Pancreas (tissue), 10 donors: ENCODE results near the gene ENPP3. TPM values are rescaled to one million over a fixed set of nuclear protein-coding genes. Genes with fewer than 3 reads are reported as not detected.

ENCODE experiments used
- ATAC-seq, 4 donors: fragments of 200-7000 bp; cut with Tn5 transposase; one replicate each; pipeline versions ENCODE4 v1.8.0 to v1.9.1; 2020; ENCODE audit warnings: mild to moderate bottlenecking in 4 of 4, moderate library complexity in 4 of 4
- DNase-seq, 6 donors: peaks; one replicate each; pipeline ENCODE4 v3.0.0-alpha.2; 2020
- FAIRE-seq: peaks from 2 replicates; lab custom pipeline; 2012; peaks lifted over from hg19 to GRCh38; lab: Jason Lieb, UNC
- H3K27ac ChIP-seq, 4 donors: fragments of 200-600 bp; sonication (generic); 1 replicate in 3 of 4; 2 replicates in 1 of 4; pipeline versions ENCODE4 v1.5.0 to v1.8.0; 2020
- H3K27me3 ChIP-seq, 4 donors: fragments of 200-600 bp; one replicate each; pipeline ENCODE4 v1.8.0; 2021
- H3K36me3 ChIP-seq, 3 donors: fragments of 200-600 bp; sonication (generic) in 1 of 3; one replicate each; pipeline versions ENCODE4 v1.5.0 to v1.8.0; 2020 to 2021
- H3K4me1 ChIP-seq, 3 donors: fragments of 200-600 bp; one replicate each; pipeline ENCODE4 v1.8.0; 2021
- H3K4me3 ChIP-seq, 4 donors: fragments of 200-600 bp; sonication (generic) in 2 of 4; one replicate each; pipeline versions ENCODE4 v1.5.0 to v1.8.0; 2020 to 2021
- H3K9me3 ChIP-seq, 4 donors: fragments of 200-600 bp; one replicate each; pipeline ENCODE4 v1.8.0; 2021
- WGBS, 2 donors: extraction: QIAGEN DNeasy Blood & Tissue Kit; methylation state at CpG; one replicate each; pipeline ENCODE4 v1.1.7; 2013; 5-methylcytosine and 5-hydroxymethylcytosine counted together
- intact Hi-C, 3 donors: fragments of 100-400 bp; cut with DNase I; formaldehyde crosslinking; loops; one replicate each; pipeline versions ENCODE4 v1.11.1 to v1.14.2; 2022
- polyA plus RNA-seq, 2 donors: library from polyadenylated mRNA; stranded (reverse); fragments of 200-250 nt; gene quantifications; one replicate each; pipeline ENCODE4 v1.2.3, GENCODE V29; 2013
- total RNA-seq, 6 donors: library from RNA; stranded (reverse); fragmentation: NEBNext Ultra II Directional in 4 of 6; extraction: Animal tissue kit (Norgen Biotek cat#: 25700) in 4 of 6; gene quantifications; one replicate each; pipeline versions ENCODE4 v1.2.1 to v1.2.4, GENCODE V29; 2021 to 2023
- TF ChIP-seq, protein P1 (sequence below), 4 donors: fragments of 200-600 bp; sonication (generic) in 3 of 4; IDR thresholded peaks; one replicate each; pipeline versions ENCODE4 v1.5.0 to v1.8.0; 2021; ENCODE audit warnings: antibody characterized with exemption in 4 of 4
- donor health status: healthy with polysubstance abuse.
- donor health status: DM: no; HTN: no; CAD: no; lungs with moderate emphysema.
- donor health status: DM: no; HTN: no; CAD: no.
- donor health status: control.
- donor health status: control.
- donor health status: Bipolar disorder and iron deficiency.
- donor health status: DM: yes; HTN: yes; CAD: no.
- donor health status: DM: no; HTN: no; CAD: no.
- donor health status: DM: no; HTN: no; CAD: no.
- donor health status: DM: yes; HTN: yes; CAD: no.

ENPP3 gene
- total and polyA plus RNA-seq, 8 donors = 0.07 to 0.38 (median 0.13) TPM; not detected in 3

- Histone ChIP-seq H3K4me1 (peaks cover under 1 to 11% (median 4%) of the 10 kb centered on the region in 3 donors), H3K4me3 (no peak overlapping the region), H3K27ac (no peak overlapping the region), H3K9me3 (no peaks in the 10 kb centered on the region), H3K36me3 (no peaks in the 10 kb centered on the region), H3K27me3 (no peaks in the 10 kb centered on the region)
- ATAC-seq (peak; percentile 78 to 95 (median 90)), FAIRE-seq (no peak), DNase-seq (peak in 3 of 6 donors; percentile 17 to 46 (median 18))
- TF ChIP-seq, protein P1, sequence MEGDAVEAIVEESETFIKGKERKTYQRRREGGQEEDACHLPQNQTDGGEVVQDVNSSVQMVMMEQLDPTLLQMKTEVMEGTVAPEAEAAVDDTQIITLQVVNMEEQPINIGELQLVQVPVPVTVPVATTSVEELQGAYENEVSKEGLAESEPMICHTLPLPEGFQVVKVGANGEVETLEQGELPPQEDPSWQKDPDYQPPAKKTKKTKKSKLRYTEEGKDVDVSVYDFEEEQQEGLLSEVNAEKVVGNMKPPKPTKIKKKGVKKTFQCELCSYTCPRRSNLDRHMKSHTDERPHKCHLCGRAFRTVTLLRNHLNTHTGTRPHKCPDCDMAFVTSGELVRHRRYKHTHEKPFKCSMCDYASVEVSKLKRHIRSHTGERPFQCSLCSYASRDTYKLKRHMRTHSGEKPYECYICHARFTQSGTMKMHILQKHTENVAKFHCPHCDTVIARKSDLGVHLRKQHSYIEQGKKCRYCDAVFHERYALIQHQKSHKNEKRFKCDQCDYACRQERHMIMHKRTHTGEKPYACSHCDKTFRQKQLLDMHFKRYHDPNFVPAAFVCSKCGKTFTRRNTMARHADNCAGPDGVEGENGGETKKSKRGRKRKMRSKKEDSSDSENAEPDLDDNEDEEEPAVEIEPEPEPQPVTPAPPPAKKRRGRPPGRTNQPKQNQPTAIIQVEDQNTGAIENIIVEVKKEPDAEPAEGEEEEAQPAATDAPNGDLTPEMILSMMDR (IDR thresholded peaks at IDR 0.05) = peak in 2 of 4 donors; percentile 10 to 13
- intact Hi-C loops = loop anchor here in 2 of 3 donors (5.0 to 10.0 kb wide), 2 partner anchors 125 to 132 kb away; no protein-coding TSS in a partner anchor
- WGBS, 2 donors = 65 to 70% methylated on average over 1 of the region's 1 CpG
These were observed 145.7 kb downstream of the ENPP3 start for GRCh38 chr6:131782764-131783163.

DNA sequence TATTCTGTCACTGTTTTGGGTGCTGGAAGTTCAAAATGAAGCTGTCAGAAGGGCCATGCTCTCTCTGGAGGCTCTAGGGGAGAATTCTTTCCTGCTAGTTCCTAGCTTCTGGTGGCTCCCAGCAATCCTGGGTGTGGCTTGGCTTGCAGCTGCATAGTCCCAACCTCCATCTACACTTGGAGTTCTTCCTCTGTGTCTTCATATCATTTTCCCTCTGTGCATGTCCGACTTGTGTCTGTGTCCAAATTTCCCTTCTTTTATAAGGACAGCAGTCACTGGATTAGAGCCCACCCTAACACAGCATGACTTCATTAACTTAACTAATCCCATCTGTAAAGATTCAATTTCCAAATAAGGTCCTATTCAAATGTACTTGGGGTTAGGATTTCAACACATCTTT, 147.5 kb downstream of the ENPP3 start:
- DNase-seq (no peak), FAIRE-seq (no peak), ATAC-seq (no peak)
- TF ChIP-seq, protein P1 (IDR thresholded peaks at IDR 0.05) = no peak
- intact Hi-C loops = loop anchor here in 2 of 3 donors (5.0 to 10.0 kb wide), 2 partner anchors 123 to 130 kb away; no protein-coding TSS in a partner anchor
- Histone ChIP-seq H3K4me3 (no peak overlapping the region), H3K9me3 (no peaks in the 10 kb centered on the region), H3K4me1 (peaks cover 3 to 12% (median 4%) of the 10 kb centered on the region in 3 donors), H3K36me3 (no peaks in the 10 kb centered on the region), H3K27me3 (no peaks in the 10 kb centered on the region), H3K27ac (no peak overlapping the region)
- WGBS, 2 donors = 71 to 73% methylated on average over 1 of the region's 1 CpG

GRCh38 chr6:131787079-131787478, 150.0 kb downstream of the ENPP3 start:
- Histone ChIP-seq H3K27ac (no peak overlapping the region), H3K36me3 (no peaks in the 10 kb centered on the region), H3K9me3 (no peaks in the 10 kb centered on the region), H3K4me1 (peaks cover 3 to 12% (median 4%) of the 10 kb centered on the region in 3 donors), H3K4me3 (no peak overlapping the region), H3K27me3 (no peaks in the 10 kb centered on the region)
- ATAC-seq = peak; percentile 29 to 60 (median 46)
- TF ChIP-seq, protein P1 (IDR thresholded peaks at IDR 0.05) = no peak
- FAIRE-seq = no peak
- intact Hi-C loops = loop anchor here in 1 of 3 donors (10.0 kb wide), 1 partner anchor 128 kb away; no protein-coding TSS in a partner anchor
- no peak for DNase-seq

- ATAC-seq (peak; percentile 73 to 86 (median 84)), DNase-seq (peak in 2 of 6 donors; percentile 9 to 27), FAIRE-seq (no peak)
- H3K27me3 ChIP-seq = no peaks in the 10 kb centered on the region
- 45 to 48% methylated on average over 8 of the region's 8 CpGs for WGBS, 2 donors
- no peaks in the 10 kb centered on the region for H3K36me3 ChIP-seq
- intact Hi-C loops = loop anchor here in 1 of 3 donors (10.0 kb wide), 1 partner anchor 127 kb away; no protein-coding TSS in a partner anchor
- TF ChIP-seq, protein P1 (IDR thresholded peaks at IDR 0.05) = no peak
- H3K4me1 ChIP-seq = peaks cover 3 to 12% (median 4%) of the 10 kb centered on the region in 3 donors
- H3K4me3 ChIP-seq = no peak overlapping the region
- H3K9me3 ChIP-seq = no peaks in the 10 kb centered on the region
- peak overlapping the region in 1 of 4 donors; percentile 33 for H3K27ac ChIP-seq
These were observed 150.9 kb downstream of the ENPP3 start for GRCh38 chr6:131787766-131788712.
